ENCODE results near the gene HK1. TPM values are rescaled to one million over a fixed set of nuclear protein-coding genes. Genes with fewer than 3 reads are reported as not detected.
"Not testable (repeated sequence)": the region's sequence is repeated elsewhere in the genome, so short reads cannot be mapped to it uniquely, and the experiment has no call there.

HK1 gene
- total RNA-seq, 4 donors from 2014 or later = 92.5 to 216 (median 126) TPM

DNA sequence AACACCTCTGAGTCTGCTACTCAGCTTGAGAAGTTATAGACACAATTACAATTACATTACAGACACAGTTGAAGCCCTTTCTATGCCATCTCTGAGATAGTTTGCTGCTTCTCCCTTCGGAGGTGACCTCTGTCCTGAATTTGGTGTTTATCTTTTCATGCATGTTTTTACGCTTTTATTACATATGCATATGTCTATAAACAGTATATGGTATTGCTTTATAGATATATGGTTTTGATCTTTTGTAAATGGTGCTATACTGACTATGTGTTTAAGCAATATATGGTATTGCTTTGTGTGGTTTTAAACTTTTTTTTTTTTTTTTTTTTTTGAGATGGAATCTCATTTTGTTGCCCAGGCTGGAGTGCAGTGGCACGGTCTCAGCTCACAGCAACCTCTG lies 48.4 kb downstream of the HK1 start:
- no peak for TF ChIP-seq POLR2AphosphoS5 (IDR thresholded peaks at IDR 0.05)
- TF ChIP-seq, protein P1, sequence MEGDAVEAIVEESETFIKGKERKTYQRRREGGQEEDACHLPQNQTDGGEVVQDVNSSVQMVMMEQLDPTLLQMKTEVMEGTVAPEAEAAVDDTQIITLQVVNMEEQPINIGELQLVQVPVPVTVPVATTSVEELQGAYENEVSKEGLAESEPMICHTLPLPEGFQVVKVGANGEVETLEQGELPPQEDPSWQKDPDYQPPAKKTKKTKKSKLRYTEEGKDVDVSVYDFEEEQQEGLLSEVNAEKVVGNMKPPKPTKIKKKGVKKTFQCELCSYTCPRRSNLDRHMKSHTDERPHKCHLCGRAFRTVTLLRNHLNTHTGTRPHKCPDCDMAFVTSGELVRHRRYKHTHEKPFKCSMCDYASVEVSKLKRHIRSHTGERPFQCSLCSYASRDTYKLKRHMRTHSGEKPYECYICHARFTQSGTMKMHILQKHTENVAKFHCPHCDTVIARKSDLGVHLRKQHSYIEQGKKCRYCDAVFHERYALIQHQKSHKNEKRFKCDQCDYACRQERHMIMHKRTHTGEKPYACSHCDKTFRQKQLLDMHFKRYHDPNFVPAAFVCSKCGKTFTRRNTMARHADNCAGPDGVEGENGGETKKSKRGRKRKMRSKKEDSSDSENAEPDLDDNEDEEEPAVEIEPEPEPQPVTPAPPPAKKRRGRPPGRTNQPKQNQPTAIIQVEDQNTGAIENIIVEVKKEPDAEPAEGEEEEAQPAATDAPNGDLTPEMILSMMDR (IDR thresholded peaks at IDR 0.05) = no peak
- no peak for TF ChIP-seq POLR2A (IDR thresholded peaks at IDR 0.05)
- no peak for TF ChIP-seq EP300 (IDR thresholded peaks at IDR 0.05)
- WGBS, 2 donors (ENCODE audit: low coverage in 1 of 2) = 82 to 92% methylated on average over 2 to 3 of the region's 3 CpGs
- peaks cover 3 to 95% (median 27%) of the 10 kb centered on the region in 3 donors for H3K4me1 ChIP-seq
- H3K9me3 ChIP-seq = no peaks in the 10 kb centered on the region
- no peaks in the 10 kb centered on the region for H3K27me3 ChIP-seq
- peak overlapping the region in 3 of 4 donors; percentile 49 to 81 (median 73) for H3K27ac ChIP-seq
- no peaks in the 10 kb centered on the region for H3K36me3 ChIP-seq
- no peak overlapping the region for H3K4me3 ChIP-seq
- ATAC-seq = no peak

- Histone ChIP-seq H3K27me3 (no peaks in the 10 kb centered on the region), H3K4me1 (peaks cover 4 to 97% (median 33%) of the 10 kb centered on the region in 3 donors), H3K9me3 (no peaks in the 10 kb centered on the region), H3K4me3 (peak overlapping the region in 1 of 2 donors; percentile 35), H3K27ac (peak overlapping the region; percentile 54 to 90 (median 84)), H3K36me3 (no peaks in the 10 kb centered on the region)
- TF ChIP-seq POLR2A (IDR thresholded peaks at IDR 0.05) (peak in 1 of 2 donors; percentile 28), POLR2AphosphoS5 (IDR thresholded peaks at IDR 0.05) (peak; percentile 62), EP300 (IDR thresholded peaks at IDR 0.05) (no peak)
- TF ChIP-seq, protein P1 (IDR thresholded peaks at IDR 0.05) = no peak
- 40 to 46% methylated on average over 12 to 17 of the region's 23 CpGs for WGBS, 2 donors (ENCODE audit: low coverage in 1 of 2)
- peak; percentile 90 for ATAC-seq
These were observed 49.4 kb downstream of the HK1 start for GRCh38 chr10:69327463-69328379.

DNA sequence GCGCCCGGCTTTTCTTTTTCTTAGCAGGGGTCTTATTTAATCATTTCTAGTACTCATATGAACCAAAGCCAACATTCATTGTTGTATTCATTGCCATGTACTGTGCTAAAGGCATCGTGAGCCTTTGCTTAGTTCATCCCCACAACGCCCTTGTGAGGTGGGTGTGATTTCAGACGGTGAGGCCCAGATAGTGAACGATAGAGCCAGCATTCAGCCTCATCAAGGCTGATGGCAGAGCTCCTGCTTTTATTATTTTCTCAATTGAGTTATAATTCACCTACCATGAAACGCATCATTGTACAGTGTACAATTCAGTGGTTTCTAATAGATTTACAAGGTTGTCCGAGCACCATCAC lies 50.1 kb downstream of the HK1 start:
- Histone ChIP-seq H3K4me3 (peak overlapping the region in 1 of 2 donors; percentile 35), H3K36me3 (no peaks in the 10 kb centered on the region), H3K27me3 (no peaks in the 10 kb centered on the region), H3K4me1 (peaks cover 6 to 98% (median 36%) of the 10 kb centered on the region in 3 donors), H3K27ac (peak overlapping the region; percentile 54 to 90 (median 84)), H3K9me3 (no peaks in the 10 kb centered on the region)
- TF ChIP-seq EP300 (IDR thresholded peaks at IDR 0.05) (no peak), POLR2A (IDR thresholded peaks at IDR 0.05) (no peak), POLR2AphosphoS5 (IDR thresholded peaks at IDR 0.05) (no peak)
- TF ChIP-seq, protein P1 (IDR thresholded peaks at IDR 0.05) = no peak
- no peak for ATAC-seq
- 44 to 58% methylated on average over 7 to 8 of the region's 8 CpGs for WGBS, 2 donors (ENCODE audit: low coverage in 1 of 2)

DNA sequence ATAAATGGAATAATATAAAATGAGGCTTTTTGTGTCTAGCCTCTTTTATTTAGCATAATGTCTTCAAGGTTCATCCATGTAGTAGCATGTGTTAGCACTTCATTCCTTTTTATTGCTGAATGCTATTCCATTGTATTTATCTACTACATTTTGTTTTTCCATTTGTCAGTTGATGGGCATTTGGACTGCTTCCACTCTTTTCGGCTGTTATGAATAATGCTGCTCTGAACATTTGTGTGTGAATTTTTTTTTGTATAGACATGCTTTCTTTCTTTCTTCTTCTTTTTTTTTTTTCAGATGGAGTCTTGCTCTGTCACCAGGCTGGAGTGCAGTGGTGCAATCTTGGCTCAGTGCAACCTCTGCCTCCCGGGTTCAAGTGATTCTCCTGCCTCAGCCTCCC lies 50.6 kb downstream of the HK1 start:
- ATAC-seq, H3K36me3 ChIP-seq, H3K9me3 ChIP-seq, H3K4me3 ChIP-seq, H3K27me3 ChIP-seq: not testable (repeated sequence)
- H3K27ac ChIP-seq = peak overlapping the region; percentile 54 to 90 (median 84)
- peaks cover 9 to 98% (median 39%) of the 10 kb centered on the region in 3 donors for H3K4me1 ChIP-seq
- WGBS, 2 donors (ENCODE audit: low coverage in 1 of 2) = 33 to 58% methylated on average over 1 to 2 of the region's 2 CpGs

DNA sequence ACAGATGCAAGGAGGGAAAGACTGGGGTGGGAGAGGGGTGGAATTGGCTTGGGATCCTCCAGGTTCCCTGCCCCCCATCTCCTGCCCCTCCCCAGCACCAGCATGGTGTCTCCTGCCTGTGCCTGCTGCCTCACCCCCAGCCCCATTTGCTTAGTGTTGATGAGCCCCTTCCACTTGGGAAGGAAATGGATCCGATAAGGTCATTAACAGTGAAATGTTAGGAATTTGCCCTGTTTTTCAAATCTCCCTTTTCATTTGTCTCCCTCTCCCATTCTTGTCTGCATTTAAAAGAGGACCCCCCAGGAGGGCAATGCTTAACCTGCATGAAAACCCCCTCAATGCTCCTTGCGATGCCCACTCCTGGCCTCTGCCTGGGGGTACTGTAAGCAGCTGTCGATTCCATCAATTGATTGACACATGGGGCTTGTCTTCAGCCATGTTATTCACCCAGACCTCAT lies 51.5 kb downstream of the HK1 start:
- ATAC-seq = no peak
- TF ChIP-seq, protein P1 (IDR thresholded peaks at IDR 0.05) = no peak
- TF ChIP-seq EP300 (IDR thresholded peaks at IDR 0.05) = no peak
- TF ChIP-seq POLR2A (IDR thresholded peaks at IDR 0.05) = no peak
- no peak for TF ChIP-seq POLR2AphosphoS5 (IDR thresholded peaks at IDR 0.05)
- H3K36me3 ChIP-seq = no peaks in the 10 kb centered on the region
- no peak overlapping the region for H3K4me3 ChIP-seq
- no peaks in the 10 kb centered on the region for H3K27me3 ChIP-seq
- WGBS, 2 donors (ENCODE audit: low coverage in 1 of 2) = 72 to 100% methylated on average over 2 to 3 of the region's 3 CpGs
- peaks cover 16 to 98% (median 47%) of the 10 kb centered on the region in 3 donors for H3K4me1 ChIP-seq
- H3K9me3 ChIP-seq = no peaks in the 10 kb centered on the region
- peak overlapping the region; percentile 54 to 90 (median 84) for H3K27ac ChIP-seq

Measured in gastroesophageal sphincter (tissue), 4 donors.